Cardiac septum (tissue), 1 donor: ENCODE data around the gene KBTBD12. TPM values are rescaled to one million over a fixed set of nuclear protein-coding genes. Genes with fewer than 3 reads are reported as not detected.
"Not testable (repeated sequence)": the region's sequence is repeated elsewhere in the genome, so short reads cannot be mapped to it uniquely, and the experiment has no call there.

ENCODE experiments used
- DNase-seq: peaks from one replicate; pipeline ENCODE4 v3.0.0-alpha.2; 2020; ENCODE audit warnings: low spot score
- intact Hi-C: fragments of 100-400 bp; cut with DNase I; formaldehyde crosslinking; loops from one replicate; pipeline ENCODE4 v1.14.0; 2022
- long read RNA-seq: library from polyadenylated mRNA; unstranded; transcript quantifications from one replicate; pipeline ENCODE4 v2.0.0, GENCODE V29; 2021
- total RNA-seq: library from RNA; stranded (reverse); fragmentation: NEBNext Ultra II Directional; extraction: Animal tissue kit (Norgen Biotek cat#: 25700); gene quantifications from one replicate; pipeline ENCODE4 v1.2.1, GENCODE V29; 2021
- donor health status: DM: no; HTN: no; CAD: no.

Gene KBTBD12
- total RNA-seq: 36.6 TPM
- long read RNA-seq, full-length matches to known transcripts: 10 of 58 reads
- long read RNA-seq, partial matches to known transcripts: 40 of 58 reads
- long read RNA-seq, other reads (novel, unspliced or antisense): 8 of 58 reads

DNA sequence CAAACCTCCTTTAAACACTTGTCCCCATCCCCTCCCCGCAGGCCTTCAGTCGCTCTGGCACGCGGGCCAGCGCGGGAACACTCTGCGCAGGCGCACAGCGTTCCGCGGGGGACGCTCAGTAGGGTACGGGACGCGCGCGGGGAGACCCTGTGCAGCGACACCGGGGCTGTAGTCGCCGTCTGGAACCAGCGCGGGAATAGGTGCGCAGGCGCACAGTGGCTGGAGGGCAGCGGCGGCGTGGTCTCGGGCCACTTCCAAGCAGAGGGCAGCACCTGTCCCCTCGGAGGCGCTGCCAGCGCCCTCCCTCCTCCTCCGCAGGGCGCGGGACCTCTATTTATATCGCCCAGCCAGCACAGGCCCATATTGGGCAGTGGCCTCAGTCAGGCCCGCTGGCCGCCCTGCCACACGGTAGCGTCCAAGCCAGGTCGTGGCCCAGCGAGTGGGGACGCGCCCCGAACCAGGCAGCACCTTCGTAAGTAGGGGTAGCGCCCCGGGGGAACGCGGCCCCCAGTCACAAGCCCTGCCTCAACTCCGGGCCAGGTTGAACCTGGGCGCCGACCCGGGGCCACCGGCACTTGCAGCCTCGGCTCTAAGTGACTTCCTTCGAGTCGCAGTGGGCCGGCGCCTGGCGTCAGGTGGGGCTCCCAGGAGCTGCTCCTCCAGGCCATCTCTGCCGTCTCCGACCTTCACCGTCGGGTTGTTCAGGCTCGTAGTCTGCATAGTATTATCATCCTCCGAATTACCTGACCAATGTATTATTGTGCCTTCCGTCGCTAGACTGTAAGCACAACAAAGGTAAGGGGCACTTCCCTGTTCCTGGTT lies at the start of gene KBTBD12:
Gene KBTBD12 (plus strand): TSS at position 118 of the 822 bp plus-strand sequence. CDS start 7,830 bp downstream, outside the sequence.
- intact Hi-C loops: no loop called here
- peak; percentile 89 for DNase-seq

GRCh38 chr3:127865941-127866340 lies 49.1 kb upstream of the KBTBD12 start:
- intact Hi-C loops: no loop called here
- DNase-seq: no peak

DNA sequence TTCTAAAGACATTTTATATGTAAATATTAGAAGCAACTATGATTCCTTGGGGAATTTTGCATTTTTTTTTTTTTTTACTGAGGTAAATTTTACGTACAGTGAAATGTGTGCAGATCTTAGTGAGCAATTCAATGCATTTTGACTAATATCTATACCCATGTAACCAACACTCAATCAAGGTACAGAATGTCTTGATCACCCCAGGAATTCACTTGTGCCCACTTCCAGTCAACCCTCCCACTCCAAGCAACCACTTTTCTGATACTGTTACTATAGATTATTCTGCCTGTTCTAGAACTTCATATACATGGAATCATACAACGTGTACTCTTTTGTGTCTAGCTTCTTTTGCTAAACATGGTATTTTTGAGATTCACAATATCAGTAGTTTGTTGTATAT lies 47.6 kb upstream of the KBTBD12 start:
- DNase-seq: no peak
- intact Hi-C loops: no loop called here

- intact Hi-C loops: no loop called here
- no peak for DNase-seq
These were observed 47.0 kb upstream of the KBTBD12 start for GRCh38 chr3:127867986-127868385.

DNA sequence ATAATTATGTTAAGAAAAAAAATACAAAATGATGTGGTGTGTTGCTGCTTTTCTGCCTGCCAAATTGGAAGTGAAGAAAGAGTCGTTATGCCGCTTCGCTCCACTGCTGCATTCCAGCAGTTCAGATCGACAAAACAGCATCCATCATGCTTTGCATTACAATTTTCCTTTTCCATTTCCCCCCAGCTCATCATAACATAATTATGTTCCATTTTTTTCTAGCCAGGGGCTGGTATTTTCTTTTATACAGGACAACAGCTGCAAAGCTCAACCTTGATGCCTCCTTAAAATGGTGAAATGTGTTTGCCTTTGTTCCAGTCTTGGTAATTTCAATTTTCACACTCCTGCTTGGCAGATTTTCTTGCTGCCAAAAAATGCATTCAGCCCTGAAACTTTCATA lies 44.9 kb upstream of the KBTBD12 start:
- no peak for DNase-seq
- intact Hi-C loops: no loop called here

GRCh38 chr3:127874097-127874496 lies 40.9 kb upstream of the KBTBD12 start:
- DNase-seq, intact Hi-C loops: not testable (repeated sequence)

DNA sequence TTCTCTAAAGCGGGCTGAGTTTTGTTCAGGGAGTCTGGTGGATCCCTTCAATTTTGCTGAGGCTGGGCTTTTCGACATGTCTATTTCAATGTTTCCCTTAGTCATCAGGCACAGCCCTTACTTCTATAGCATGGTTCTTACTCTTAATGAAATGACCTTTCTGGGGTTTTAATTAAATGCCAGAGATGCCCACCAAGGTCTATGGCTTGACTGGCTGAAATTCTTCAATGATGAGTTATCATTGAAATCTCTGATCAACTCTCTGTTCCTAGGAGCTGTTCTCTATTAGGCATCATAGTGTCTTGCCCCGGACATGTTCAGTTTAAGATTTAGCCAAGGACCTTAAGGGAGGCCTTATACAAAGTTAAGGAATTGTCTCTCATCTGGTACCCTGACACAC lies 33.4 kb upstream of the KBTBD12 start:
- no peak for DNase-seq
- intact Hi-C loops: no loop called here

- no peak for DNase-seq
These were observed 31.0 kb upstream of the KBTBD12 start for GRCh38 chr3:127884041-127884440.

DNA sequence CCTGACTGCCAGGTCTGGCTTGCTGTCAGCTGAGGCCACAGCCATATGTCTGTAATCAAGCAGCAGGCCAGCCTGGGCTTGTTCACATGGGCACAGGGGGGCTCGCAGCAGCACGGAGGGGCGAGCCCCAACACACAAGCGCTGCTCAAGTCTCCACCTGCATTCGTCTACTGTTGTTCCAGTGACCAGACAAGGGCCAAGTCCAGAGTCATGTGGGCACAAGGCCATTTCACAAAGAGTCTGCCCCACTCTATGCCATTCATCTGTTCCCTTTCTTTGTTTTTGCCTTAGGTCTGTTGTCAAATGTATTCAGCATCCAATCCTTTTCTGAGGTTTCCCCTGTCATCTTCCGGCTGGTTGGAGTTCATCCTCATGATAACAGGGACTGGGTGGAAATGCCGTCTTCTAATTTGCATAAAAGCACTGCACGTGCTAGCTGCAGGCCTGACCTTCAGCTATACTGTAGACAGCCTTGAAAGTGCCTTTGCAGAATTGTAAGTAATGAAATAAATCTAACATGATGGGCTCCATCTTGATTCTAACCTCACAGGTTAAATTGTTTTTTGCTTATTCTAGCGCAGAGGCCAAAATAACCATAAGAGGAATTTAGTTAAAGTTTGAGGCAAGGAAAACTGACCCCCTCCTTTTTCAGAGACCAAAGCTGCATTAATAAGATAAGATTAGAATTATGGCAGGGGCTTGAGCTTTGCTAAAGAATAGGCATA lies 28.6 kb upstream of the KBTBD12 start:
- intact Hi-C loops: no loop called here
- DNase-seq: no peak

More at GRCh38 chr3:127884041-127884440, 31.0 kb upstream of the KBTBD12 start:
- intact Hi-C loops: no loop called here

- intact Hi-C loops: no loop called here
- DNase-seq: no peak
These were observed 28.1 kb upstream of the KBTBD12 start for GRCh38 chr3:127886956-127887231.

GRCh38 chr3:127887321-127887720 lies 27.7 kb upstream of the KBTBD12 start:
- DNase-seq: no peak
- intact Hi-C loops: no loop called here

GRCh38 chr3:127888156-127888555 lies 26.9 kb upstream of the KBTBD12 start:
- no peak for DNase-seq

DNA sequence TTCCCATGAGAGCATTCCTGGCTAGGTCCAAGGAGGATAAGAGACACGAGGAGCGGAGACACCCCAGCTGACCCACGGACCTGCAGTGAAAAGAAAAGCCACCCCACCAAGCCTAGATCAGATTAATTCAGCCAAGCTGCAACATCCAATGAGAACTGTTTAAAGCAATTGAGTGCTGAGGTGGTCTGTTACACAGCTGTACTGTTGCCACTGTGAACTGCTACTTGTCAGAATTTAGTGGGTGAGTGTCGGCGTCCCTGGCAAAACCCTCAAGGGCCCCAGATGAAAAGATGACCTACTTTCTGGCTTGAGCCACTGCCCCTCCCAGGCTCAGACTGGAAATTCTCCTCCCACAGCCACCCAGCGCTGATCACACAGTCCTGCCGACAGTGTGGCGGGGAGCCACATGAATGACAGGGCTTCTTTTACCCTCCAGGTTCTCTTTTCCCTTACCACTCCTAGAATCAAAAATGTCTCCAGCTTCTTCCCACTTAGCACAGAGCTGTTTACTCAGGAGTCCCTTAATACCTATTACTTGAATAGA lies 26.4 kb upstream of the KBTBD12 start:
- no peak for DNase-seq
- intact Hi-C loops: no loop called here

More at GRCh38 chr3:127888156-127888555, 26.9 kb upstream of the KBTBD12 start:
- intact Hi-C loops: no loop called here

GRCh38 chr3:127889461-127889863 lies 25.6 kb upstream of the KBTBD12 start:
- no peak for DNase-seq
- intact Hi-C loops: no loop called here

DNA sequence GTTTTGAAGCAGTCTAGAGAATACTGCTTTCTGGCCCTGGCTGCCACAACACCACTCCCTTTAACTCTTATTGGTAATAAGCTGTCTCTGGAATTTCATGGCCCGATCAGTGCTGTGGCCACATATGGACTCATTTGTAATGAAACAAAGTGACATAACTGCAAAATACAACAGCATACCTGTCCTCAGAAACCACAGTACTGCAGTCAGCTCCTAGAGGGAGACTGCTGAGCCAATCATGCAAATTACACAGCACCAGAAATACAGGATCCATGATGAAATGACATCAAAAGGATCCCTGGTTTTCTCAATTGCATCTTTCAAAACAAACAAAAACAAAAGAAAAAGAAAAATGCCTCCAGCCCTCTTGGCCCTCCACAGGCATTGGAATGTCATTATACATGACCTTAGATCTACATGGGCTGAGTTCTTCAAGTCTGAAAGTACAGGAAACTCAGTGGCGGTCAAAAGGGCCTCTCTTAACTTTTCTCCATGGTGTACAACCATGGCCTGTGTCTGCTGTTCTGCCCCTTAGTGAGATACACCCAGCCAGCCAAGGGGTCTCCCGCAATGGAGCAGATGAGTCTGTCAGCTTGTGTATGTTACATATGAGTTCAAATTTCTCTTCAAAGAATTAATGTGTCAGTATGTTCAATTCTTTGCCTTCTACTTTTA lies 24.9 kb upstream of the KBTBD12 start:
- intact Hi-C loops: no loop called here
- no peak for DNase-seq

DNA sequence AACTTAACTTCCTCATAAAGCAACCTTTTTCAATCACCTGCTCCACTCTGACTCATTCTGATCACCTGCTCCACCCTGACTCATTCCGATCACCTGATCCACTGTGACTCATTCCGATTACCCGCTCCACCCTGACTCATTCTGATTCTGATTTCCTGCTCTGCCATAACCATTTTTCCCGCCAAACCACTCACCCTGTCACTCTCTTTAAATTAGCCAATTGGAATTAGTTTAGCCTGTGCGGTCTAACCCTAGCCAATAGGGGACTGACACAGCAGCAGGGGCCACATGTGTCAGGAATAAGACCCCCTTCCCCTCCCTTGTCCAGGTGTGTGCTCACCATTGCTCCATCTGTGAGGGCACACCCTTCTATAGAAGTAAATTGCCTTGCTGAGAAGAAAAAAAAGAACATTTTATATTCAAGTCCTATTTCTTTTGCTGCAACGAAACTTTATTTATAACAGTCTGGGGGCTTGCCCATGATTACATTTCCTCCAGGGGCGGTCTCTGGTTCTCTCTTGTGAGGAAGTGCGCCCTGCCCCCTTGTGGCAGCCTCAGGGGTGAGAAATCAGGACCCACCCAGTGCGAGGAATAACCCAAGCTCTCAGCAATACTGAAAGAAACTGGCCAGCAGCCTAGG lies 24.3 kb upstream of the KBTBD12 start:
- DNase-seq, intact Hi-C loops: not testable (repeated sequence)

GRCh38 chr3:127894481-127894880 lies 20.6 kb upstream of the KBTBD12 start:
- intact Hi-C loops: no loop called here

GRCh38 chr3:127899200-127899599 lies 15.8 kb upstream of the KBTBD12 start:
- intact Hi-C loops: no loop called here
- DNase-seq: no peak

More at GRCh38 chr3:127894481-127894880, 20.6 kb upstream of the KBTBD12 start:
- DNase-seq: no peak

- intact Hi-C loops: no loop called here
- DNase-seq: no peak
These were observed 15.3 kb upstream of the KBTBD12 start for GRCh38 chr3:127899766-127900165.
